ENCODE data around the gene SLC10A3. TPM values are rescaled to one million over a fixed set of nuclear protein-coding genes. Genes with fewer than 3 reads are reported as not detected.

Gene SLC10A3
- total and polyA plus RNA-seq, 2 of the 8 experiments (the other 6 are each of a cell fraction or from before 2014, with no cell fraction given) = 6.8 to 9.5 TPM

- TF ChIP-seq PHF8 (conservative IDR thresholded peaks at IDR 0.05; ENCODE audit: low read depth, low read length) = no peak
- no peak for TF ChIP-seq BRCA1 (IDR thresholded peaks at IDR 0.05; ENCODE audit: low read depth, low read length)
- no peak for TF ChIP-seq ZNF274 (IDR thresholded peaks at IDR 0.05; ENCODE audit: borderline replicate concordance, extremely low read depth, low read length)
- TF ChIP-seq, protein P1, sequence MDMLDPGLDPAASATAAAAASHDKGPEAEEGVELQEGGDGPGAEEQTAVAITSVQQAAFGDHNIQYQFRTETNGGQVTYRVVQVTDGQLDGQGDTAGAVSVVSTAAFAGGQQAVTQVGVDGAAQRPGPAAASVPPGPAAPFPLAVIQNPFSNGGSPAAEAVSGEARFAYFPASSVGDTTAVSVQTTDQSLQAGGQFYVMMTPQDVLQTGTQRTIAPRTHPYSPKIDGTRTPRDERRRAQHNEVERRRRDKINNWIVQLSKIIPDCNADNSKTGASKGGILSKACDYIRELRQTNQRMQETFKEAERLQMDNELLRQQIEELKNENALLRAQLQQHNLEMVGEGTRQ (IDR thresholded peaks at IDR 0.05; ENCODE audit: low read length) = no peak
- TF ChIP-seq CBX5 (IDR thresholded peaks at IDR 0.05; ENCODE audit: low read depth, low read length) = no peak
- TF ChIP-seq BCL11A (IDR thresholded peaks at IDR 0.05; ENCODE audit: low read depth in 2 of 2, low read length in 2 of 2) = no peak
Observed at GRCh38 chrX:154525606-154526490, 35.4 kb upstream of the SLC10A3 start (continued).

All from H1 (cell line).